Thyroid gland (tissue), 4 donors: Measurements from ENCODE around the gene CPLX1.

Experiments used
- POLR2A ChIP-seq, 2 donors: fragments of 450-650 bp; IDR thresholded peaks; one replicate each; pipeline ENCODE4 v1.6.1; 2017; ENCODE audit warnings: antibody characterized with exemption in 2 of 2, mild to moderate bottlenecking in 2 of 2, moderate library complexity in 1 of 2
- TF ChIP-seq, protein P1 (sequence below), 6 experiments: fragments of 200-600 bp in 3 of 6; fragments of 450-650 bp in 3 of 6; sonication (generic) in 3 of 6; IDR thresholded peaks; one replicate each; pipeline ENCODE4 v1.5.1; 2016 to 2019; ENCODE audit warnings: antibody characterized with exemption in 6 of 6, mild to moderate bottlenecking in 2 of 6, inconsistent platforms in 1 of 6, moderate library complexity in 1 of 6

GRCh38 chr4:788636-789297 is 37.2 kb downstream of the CPLX1 start:
- TF ChIP-seq POLR2A (IDR thresholded peaks at IDR 0.05) = no peak
- TF ChIP-seq, protein P1, sequence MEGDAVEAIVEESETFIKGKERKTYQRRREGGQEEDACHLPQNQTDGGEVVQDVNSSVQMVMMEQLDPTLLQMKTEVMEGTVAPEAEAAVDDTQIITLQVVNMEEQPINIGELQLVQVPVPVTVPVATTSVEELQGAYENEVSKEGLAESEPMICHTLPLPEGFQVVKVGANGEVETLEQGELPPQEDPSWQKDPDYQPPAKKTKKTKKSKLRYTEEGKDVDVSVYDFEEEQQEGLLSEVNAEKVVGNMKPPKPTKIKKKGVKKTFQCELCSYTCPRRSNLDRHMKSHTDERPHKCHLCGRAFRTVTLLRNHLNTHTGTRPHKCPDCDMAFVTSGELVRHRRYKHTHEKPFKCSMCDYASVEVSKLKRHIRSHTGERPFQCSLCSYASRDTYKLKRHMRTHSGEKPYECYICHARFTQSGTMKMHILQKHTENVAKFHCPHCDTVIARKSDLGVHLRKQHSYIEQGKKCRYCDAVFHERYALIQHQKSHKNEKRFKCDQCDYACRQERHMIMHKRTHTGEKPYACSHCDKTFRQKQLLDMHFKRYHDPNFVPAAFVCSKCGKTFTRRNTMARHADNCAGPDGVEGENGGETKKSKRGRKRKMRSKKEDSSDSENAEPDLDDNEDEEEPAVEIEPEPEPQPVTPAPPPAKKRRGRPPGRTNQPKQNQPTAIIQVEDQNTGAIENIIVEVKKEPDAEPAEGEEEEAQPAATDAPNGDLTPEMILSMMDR (IDR thresholded peaks at IDR 0.05) = no peak
